ENCODE data around the gene WNT11. TPM values are rescaled to one million over a fixed set of nuclear protein-coding genes. Genes with fewer than 3 reads are reported as not detected.

Gene WNT11
- total RNA-seq, 1 donor from 2014 or later: 0.26 TPM

DNA sequence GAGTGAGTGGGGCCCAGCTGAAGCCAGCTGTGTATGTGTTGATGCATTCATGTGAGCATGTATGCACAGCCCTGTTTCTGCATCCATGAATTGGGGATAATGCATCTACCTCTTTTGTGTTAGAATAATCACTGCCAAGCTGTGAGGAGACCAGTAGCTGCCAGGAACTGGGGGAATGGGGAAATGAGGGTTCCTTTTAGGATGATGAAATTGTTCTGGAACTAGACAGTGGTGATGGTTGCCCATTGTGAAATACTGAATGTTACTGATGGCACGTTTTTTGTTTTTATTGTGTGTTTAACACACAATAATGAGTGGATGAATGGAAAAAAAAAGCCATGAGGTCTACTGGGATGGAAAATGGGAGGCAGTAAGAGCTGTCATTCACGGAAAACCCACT, 45.3 kb upstream of the WNT11 start:
- H3K4me1 Mint-ChIP-seq: peaks cover 3% of the 10 kb centered on the region
- Histone ChIP-seq H3K4me1 (no peaks in the 10 kb centered on the region), H3K27me3 (no peaks in the 10 kb centered on the region), H3K27ac (no peak overlapping the region), H3K9me3 (ENCODE audit: low read depth) (no peaks in the 10 kb centered on the region), H3K79me2 (ENCODE audit: low read depth) (no peaks in the 10 kb centered on the region), H3F3A (ENCODE audit: low read depth) (no peaks in the 10 kb centered on the region), H3K9ac (no peak overlapping the region), H3K4me2 (no peak overlapping the region), H2AFZ (replicated peaks) (no peak overlapping the region), H4K20me1 (ENCODE audit: low read depth) (no peaks in the 10 kb centered on the region), H3K4me3 (no peak overlapping the region), H3K36me3 (no peaks in the 10 kb centered on the region)
- H3K27ac Mint-ChIP-seq: peak overlapping the region; percentile 25
- DNase-seq (ENCODE audit: low spot score): no peak
- no peak overlapping the region for H3K4me3 Mint-ChIP-seq
- peaks cover 20% of the 10 kb centered on the region for H3K27me3 Mint-ChIP-seq (ENCODE audit: insufficient read depth, low read depth)
- no peaks in the 10 kb centered on the region for H3K36me3 Mint-ChIP-seq
- no peaks in the 10 kb centered on the region for H3K9me3 Mint-ChIP-seq
- TF ChIP-seq, protein P1, sequence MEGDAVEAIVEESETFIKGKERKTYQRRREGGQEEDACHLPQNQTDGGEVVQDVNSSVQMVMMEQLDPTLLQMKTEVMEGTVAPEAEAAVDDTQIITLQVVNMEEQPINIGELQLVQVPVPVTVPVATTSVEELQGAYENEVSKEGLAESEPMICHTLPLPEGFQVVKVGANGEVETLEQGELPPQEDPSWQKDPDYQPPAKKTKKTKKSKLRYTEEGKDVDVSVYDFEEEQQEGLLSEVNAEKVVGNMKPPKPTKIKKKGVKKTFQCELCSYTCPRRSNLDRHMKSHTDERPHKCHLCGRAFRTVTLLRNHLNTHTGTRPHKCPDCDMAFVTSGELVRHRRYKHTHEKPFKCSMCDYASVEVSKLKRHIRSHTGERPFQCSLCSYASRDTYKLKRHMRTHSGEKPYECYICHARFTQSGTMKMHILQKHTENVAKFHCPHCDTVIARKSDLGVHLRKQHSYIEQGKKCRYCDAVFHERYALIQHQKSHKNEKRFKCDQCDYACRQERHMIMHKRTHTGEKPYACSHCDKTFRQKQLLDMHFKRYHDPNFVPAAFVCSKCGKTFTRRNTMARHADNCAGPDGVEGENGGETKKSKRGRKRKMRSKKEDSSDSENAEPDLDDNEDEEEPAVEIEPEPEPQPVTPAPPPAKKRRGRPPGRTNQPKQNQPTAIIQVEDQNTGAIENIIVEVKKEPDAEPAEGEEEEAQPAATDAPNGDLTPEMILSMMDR (IDR thresholded peaks at IDR 0.05): no peak
- TF ChIP-seq EZH2 (IDR thresholded peaks at IDR 0.05) (no peak), EZH2phosphoT487 (IDR thresholded peaks at IDR 0.05) (no peak)

DNA sequence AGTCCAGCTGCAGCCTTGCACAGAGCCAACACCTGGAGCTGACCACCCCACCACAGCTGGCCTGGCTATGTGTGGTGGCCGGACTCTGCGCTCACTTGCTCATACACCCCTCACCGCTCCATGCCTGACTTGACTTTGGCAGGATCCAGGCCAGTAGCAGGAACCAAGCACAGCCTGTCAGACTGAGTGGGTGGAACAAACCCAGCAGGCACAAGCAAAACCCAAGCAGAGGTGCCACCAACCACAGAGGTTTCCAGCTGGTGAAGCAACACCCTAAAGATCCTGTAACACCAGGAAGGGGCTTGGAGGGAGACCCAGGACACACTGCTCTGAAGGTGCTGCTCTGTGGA, 44.9 kb upstream of the WNT11 start:
- H3K9me3 ChIP-seq (ENCODE audit: low read depth): no peaks in the 10 kb centered on the region
- Mint-ChIP-seq H3K36me3 (no peaks in the 10 kb centered on the region), H3K27me3 (ENCODE audit: insufficient read depth, low read depth) (peaks cover 20% of the 10 kb centered on the region), H3K4me3 (no peak overlapping the region), H3K9me3 (no peaks in the 10 kb centered on the region), H3K27ac (peak overlapping the region; percentile 25), H3K4me1 (peaks cover 3% of the 10 kb centered on the region)
- H3K27ac ChIP-seq: no peak overlapping the region
- no peak overlapping the region for H3K4me2 ChIP-seq
- H3F3A ChIP-seq (ENCODE audit: low read depth): no peaks in the 10 kb centered on the region
- H3K79me2 ChIP-seq (ENCODE audit: low read depth): no peaks in the 10 kb centered on the region
- H2AFZ ChIP-seq (replicated peaks): no peak overlapping the region
- no peak overlapping the region for H3K9ac ChIP-seq
- no peaks in the 10 kb centered on the region for H3K27me3 ChIP-seq
- H3K4me3 ChIP-seq: no peak overlapping the region
- DNase-seq (ENCODE audit: low spot score): no peak
- TF ChIP-seq EZH2phosphoT487 (IDR thresholded peaks at IDR 0.05) (no peak), EZH2 (IDR thresholded peaks at IDR 0.05) (no peak)
- TF ChIP-seq, protein P1 (IDR thresholded peaks at IDR 0.05): no peak
- H4K20me1 ChIP-seq (ENCODE audit: low read depth): no peaks in the 10 kb centered on the region
- no peaks in the 10 kb centered on the region for H3K4me1 ChIP-seq
- H3K36me3 ChIP-seq: no peaks in the 10 kb centered on the region

DNA sequence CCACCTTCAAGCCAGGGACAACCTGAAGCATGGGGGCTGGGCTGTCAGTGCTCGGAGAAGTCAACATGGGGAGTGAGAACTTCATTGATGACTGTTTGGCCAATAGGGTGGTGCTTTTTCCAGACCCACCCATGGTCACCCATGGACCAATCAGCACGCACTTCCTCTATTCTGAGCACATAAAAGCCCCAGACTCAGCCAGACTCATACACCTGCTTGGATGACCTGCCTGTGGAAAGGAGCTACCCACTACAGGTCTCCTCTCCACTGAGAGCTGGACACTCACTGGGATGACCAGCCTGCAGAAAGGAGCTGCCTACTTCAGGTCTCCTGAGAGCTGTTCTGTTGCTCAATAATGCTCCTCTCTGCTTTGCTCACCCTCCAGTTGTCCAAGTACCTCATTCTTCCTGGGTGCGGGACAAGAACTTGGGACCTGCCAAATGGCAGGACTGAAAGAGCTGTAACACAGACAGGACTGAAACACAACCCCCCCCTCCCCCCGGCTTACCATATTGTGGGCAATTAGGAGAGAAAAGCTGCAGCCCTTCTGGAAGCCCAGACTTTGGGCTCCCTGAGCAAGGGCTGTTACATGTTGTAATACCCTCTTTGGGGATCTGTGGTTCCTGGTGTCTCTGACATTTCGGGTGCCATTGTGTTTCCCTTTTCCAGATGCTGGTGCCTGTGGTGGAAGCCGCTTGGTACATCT, 44.4 kb upstream of the WNT11 start:
- H3K27me3 Mint-ChIP-seq (ENCODE audit: insufficient read depth, low read depth): peaks cover 17% of the 10 kb centered on the region
- H3K27ac Mint-ChIP-seq: no peak overlapping the region
- H3K9me3 Mint-ChIP-seq: no peaks in the 10 kb centered on the region
- no peak overlapping the region for H2AFZ ChIP-seq (replicated peaks)
- no peaks in the 10 kb centered on the region for H3K9me3 ChIP-seq (ENCODE audit: low read depth)
- no peak overlapping the region for H3K4me3 ChIP-seq
- DNase-seq (ENCODE audit: low spot score): no peak
- H3K36me3 Mint-ChIP-seq: no peaks in the 10 kb centered on the region
- no peaks in the 10 kb centered on the region for H3F3A ChIP-seq (ENCODE audit: low read depth)
- no peak overlapping the region for H3K27ac ChIP-seq
- TF ChIP-seq EZH2 (IDR thresholded peaks at IDR 0.05): no peak
- TF ChIP-seq, protein P1 (IDR thresholded peaks at IDR 0.05): no peak
- TF ChIP-seq EZH2phosphoT487 (IDR thresholded peaks at IDR 0.05): no peak
- no peak overlapping the region for H3K9ac ChIP-seq
- no peaks in the 10 kb centered on the region for H3K79me2 ChIP-seq (ENCODE audit: low read depth)
- no peak overlapping the region for H3K4me2 ChIP-seq
- H3K4me1 ChIP-seq: no peaks in the 10 kb centered on the region
- H3K4me3 Mint-ChIP-seq: no peak overlapping the region
- no peaks in the 10 kb centered on the region for H3K36me3 ChIP-seq
- H4K20me1 ChIP-seq (ENCODE audit: low read depth): no peaks in the 10 kb centered on the region
- no peaks in the 10 kb centered on the region for H3K27me3 ChIP-seq
- H3K4me1 Mint-ChIP-seq: peaks cover 3% of the 10 kb centered on the region
